HG02759 (cell line): ENCODE data around the gene VSNL1.
"Not testable (repeated sequence)": the region's sequence is repeated elsewhere in the genome, so short reads cannot be mapped to it uniquely, and the experiment has no call there.

Experiments used
- ATAC-seq: cut with Tn5 transposase; IDR thresholded peaks from one replicate; pipeline ENCODE4 v1.9.1; 2021; ENCODE audit warnings: mild to moderate bottlenecking, moderate library complexity; ENCODE audit not compliant: unreplicated experiment

VSNL1 gene

GRCh38 chr2:17541531-17541950, 1.0 kb downstream of the VSNL1 start:
- ATAC-seq = no peak

GRCh38 chr2:17542471-17542870, 2.0 kb downstream of the VSNL1 start:
- ATAC-seq = no peak

- no peak for ATAC-seq
These were observed 2.7 kb downstream of the VSNL1 start for GRCh38 chr2:17543131-17543660.

GRCh38 chr2:17543848-17544247, 3.4 kb downstream of the VSNL1 start:
- no peak for ATAC-seq

- no peak for ATAC-seq
These were observed 3.8 kb downstream of the VSNL1 start for GRCh38 chr2:17544256-17544655.

- ATAC-seq = no peak
These were observed 5.5 kb downstream of the VSNL1 start for GRCh38 chr2:17545680-17546613.

GRCh38 chr2:17547237-17547636, 6.7 kb downstream of the VSNL1 start:
- ATAC-seq = no peak

- ATAC-seq = no peak
These were observed 7.2 kb downstream of the VSNL1 start for GRCh38 chr2:17547737-17548136.

GRCh38 chr2:17550907-17551306, 10.4 kb downstream of the VSNL1 start:
- no peak for ATAC-seq

- ATAC-seq = no peak
These were observed 14.7 kb downstream of the VSNL1 start for GRCh38 chr2:17555150-17555549.

GRCh38 chr2:17557596-17557995, 17.1 kb downstream of the VSNL1 start:
- no peak for ATAC-seq

- no peak for ATAC-seq
These were observed 17.6 kb downstream of the VSNL1 start for GRCh38 chr2:17558053-17558452.

- no peak for ATAC-seq
These were observed 18.4 kb downstream of the VSNL1 start for GRCh38 chr2:17558878-17559277.

GRCh38 chr2:17565726-17566125, 25.2 kb downstream of the VSNL1 start:
- not testable (repeated sequence) for ATAC-seq

- no peak for ATAC-seq
These were observed 31.2 kb downstream of the VSNL1 start for GRCh38 chr2:17571681-17572080.

- ATAC-seq = no peak
These were observed 32.7 kb downstream of the VSNL1 start for GRCh38 chr2:17573085-17573803.

- ATAC-seq = no peak
These were observed 33.3 kb downstream of the VSNL1 start for GRCh38 chr2:17573804-17574175.

- ATAC-seq = no peak
These were observed 34.0 kb downstream of the VSNL1 start for GRCh38 chr2:17574406-17575073.

GRCh38 chr2:17576802-17577201, 36.3 kb downstream of the VSNL1 start:
- no peak for ATAC-seq

- ATAC-seq = no peak
These were observed 38.0 kb downstream of the VSNL1 start for GRCh38 chr2:17578466-17578928.
